PFSK-1 (cell line): ENCODE measurements around the gene SEC14L6.

Experiments
- FOXP2 ChIP-seq: optimal IDR thresholded peaks from 2 replicates; pipeline ENCODE3; 2011; ENCODE audit warnings: borderline replicate concordance, control low read depth, inconsistent platforms; ENCODE audit not compliant: insufficient read depth; ENCODE audit errors: extremely low read length, extremely low read depth
- POLR2AphosphoS5 ChIP-seq: IDR thresholded peaks from 2 replicates; pipeline ENCODE4 v1.6.1; 2012; ENCODE audit warnings: low read depth, mild to moderate bottlenecking, control low read depth, low read length, moderate library complexity
- SIN3A ChIP-seq: IDR thresholded peaks from 2 replicates; pipeline ENCODE4 v1.6.1; 2012; ENCODE audit warnings: mild to moderate bottlenecking, low read length, moderate library complexity, borderline replicate concordance; ENCODE audit not compliant: insufficient read depth
- TAF1 ChIP-seq: IDR thresholded peaks from 2 replicates; pipeline ENCODE4 v1.6.1; 2012; ENCODE audit warnings: low read length, control low read depth, borderline replicate concordance; ENCODE audit not compliant: insufficient read depth
- TF ChIP-seq, protein P1 (sequence below), 2 experiments: IDR thresholded peaks; 2 replicates each; pipeline versions ENCODE4 v1.6.1 to v1.8.0; 2011 to 2012; ENCODE audit warnings: low read depth in 2 of 2, low read length in 2 of 2, control low read depth in 1 of 2, inconsistent platforms in 1 of 2, mild to moderate bottlenecking in 1 of 2, moderate library complexity in 1 of 2; ENCODE audit not compliant: insufficient read depth in 1 of 2

Gene SEC14L6

DNA sequence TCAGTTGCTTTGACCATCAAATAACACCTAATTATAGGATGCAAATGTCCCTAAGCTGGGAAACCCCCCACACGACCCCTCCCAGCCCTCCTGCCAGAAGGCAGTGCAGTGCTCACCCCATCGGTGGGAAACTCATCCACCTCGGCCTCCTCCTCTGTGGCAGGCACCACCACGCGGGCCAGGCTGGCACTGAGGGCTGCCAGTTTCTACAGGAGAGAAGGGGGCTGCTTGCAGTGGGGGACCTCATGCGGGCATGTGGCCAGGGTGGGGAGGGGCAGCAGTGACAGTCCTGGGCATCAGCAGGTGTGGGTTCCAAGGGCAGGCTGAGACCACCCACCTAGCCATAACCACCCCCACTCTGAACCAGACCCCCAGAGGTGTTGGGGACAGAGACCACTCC, 34.4 kb upstream of the SEC14L6 start:
- TF ChIP-seq, protein P1, sequence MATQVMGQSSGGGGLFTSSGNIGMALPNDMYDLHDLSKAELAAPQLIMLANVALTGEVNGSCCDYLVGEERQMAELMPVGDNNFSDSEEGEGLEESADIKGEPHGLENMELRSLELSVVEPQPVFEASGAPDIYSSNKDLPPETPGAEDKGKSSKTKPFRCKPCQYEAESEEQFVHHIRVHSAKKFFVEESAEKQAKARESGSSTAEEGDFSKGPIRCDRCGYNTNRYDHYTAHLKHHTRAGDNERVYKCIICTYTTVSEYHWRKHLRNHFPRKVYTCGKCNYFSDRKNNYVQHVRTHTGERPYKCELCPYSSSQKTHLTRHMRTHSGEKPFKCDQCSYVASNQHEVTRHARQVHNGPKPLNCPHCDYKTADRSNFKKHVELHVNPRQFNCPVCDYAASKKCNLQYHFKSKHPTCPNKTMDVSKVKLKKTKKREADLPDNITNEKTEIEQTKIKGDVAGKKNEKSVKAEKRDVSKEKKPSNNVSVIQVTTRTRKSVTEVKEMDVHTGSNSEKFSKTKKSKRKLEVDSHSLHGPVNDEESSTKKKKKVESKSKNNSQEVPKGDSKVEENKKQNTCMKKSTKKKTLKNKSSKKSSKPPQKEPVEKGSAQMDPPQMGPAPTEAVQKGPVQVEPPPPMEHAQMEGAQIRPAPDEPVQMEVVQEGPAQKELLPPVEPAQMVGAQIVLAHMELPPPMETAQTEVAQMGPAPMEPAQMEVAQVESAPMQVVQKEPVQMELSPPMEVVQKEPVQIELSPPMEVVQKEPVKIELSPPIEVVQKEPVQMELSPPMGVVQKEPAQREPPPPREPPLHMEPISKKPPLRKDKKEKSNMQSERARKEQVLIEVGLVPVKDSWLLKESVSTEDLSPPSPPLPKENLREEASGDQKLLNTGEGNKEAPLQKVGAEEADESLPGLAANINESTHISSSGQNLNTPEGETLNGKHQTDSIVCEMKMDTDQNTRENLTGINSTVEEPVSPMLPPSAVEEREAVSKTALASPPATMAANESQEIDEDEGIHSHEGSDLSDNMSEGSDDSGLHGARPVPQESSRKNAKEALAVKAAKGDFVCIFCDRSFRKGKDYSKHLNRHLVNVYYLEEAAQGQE (IDR thresholded peaks at IDR 0.05; ENCODE audit: insufficient read depth in 1 of 2, low read depth in 2 of 2, low read length in 2 of 2) = no peak
- TF ChIP-seq FOXP2 (no peak), POLR2AphosphoS5 (no peak), SIN3A (no peak), TAF1 (no peak)

DNA sequence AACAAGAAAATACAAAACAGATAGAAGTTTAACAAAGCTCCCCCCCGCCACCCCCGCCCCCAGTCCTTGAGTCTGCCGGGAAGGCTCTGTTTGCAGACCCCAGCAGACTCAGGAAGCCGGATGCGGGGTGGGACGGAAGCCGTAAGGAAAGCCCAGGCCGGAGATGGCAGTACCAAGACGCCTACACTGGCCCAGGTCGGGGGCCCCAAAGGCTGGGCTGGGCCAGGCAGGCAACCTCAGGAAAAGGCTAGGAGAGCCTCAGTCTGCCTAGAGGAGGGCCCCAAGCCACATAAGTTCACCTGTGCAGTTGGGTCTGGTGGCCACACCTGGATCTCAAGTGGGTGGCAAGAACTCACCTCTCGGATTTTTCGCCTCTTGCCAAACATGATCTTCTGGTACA, 31.9 kb upstream of the SEC14L6 start:
- TF ChIP-seq POLR2AphosphoS5 (no peak), TAF1 (no peak), SIN3A (no peak), FOXP2 (no peak)
- TF ChIP-seq, protein P1 (IDR thresholded peaks at IDR 0.05; ENCODE audit: insufficient read depth in 1 of 2, low read depth in 2 of 2, low read length in 2 of 2) = no peak

DNA sequence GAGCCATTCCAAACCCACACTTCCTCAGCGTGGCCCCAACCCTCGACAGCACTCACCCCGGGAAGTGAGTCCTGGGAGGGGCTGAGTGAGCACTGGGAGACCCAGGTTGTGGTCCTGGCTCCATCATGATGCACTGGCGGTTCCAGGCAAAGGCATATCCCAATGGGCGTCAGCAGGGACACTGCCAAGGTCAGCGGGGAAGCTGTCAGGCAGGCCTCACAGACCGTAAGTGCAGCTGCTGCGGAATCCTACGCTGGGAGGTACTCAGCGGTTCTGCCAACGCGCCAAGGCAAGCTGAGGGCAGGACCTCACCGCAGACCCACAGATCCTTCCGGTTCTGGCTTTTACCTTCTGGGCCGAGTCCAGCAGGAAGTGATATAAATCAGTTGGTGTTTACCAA, 29.3 kb upstream of the SEC14L6 start:
- TF ChIP-seq SIN3A (no peak), FOXP2 (no peak), POLR2AphosphoS5 (no peak), TAF1 (no peak)
- TF ChIP-seq, protein P1 (IDR thresholded peaks at IDR 0.05; ENCODE audit: insufficient read depth in 1 of 2, low read depth in 2 of 2, low read length in 2 of 2) = no peak

DNA sequence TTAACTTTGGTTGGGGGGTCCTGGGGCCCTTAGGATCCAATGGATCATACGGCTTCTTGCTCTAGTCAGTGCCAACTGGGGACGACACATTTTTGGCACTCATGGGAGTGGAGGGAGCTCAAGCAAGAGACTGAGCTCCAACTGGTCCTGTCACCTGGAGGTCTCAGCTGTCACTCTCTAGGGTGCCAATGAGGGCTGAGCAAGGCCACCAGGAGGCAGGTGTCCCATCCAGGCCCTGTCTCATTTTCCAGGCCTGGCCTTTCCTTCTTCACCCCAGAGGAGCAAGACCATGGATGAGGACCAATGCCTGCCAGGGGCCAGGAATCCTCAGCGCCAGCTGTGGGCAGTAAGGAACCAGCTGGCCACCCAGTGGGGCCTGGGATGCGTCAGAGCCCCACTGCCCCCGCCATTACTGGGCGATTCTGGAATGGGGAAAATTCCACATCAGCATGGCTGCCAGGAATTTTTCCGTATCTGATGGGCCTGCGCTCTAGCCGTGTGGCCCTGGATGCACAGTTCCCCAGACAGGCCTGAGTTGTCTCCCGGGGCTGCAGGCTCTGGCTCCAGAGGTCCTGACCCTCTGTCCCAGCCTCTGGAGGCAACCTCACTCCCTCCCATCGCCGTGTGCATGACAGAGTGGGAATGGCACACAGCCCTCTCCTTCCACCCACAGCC, 28.6 kb upstream of the SEC14L6 start:
- TF ChIP-seq TAF1 (no peak), FOXP2 (no peak), POLR2AphosphoS5 (no peak), SIN3A (no peak)
- TF ChIP-seq, protein P1 (IDR thresholded peaks at IDR 0.05; ENCODE audit: insufficient read depth in 1 of 2, low read depth in 2 of 2, low read length in 2 of 2) = no peak
